HG03469 (cell line): ENCODE results near the gene NR6A1.
A peak's percentile ranks its signal among the peaks of the same experiment; 100 is the strongest.

Experiments
- ATAC-seq: cut with Tn5 transposase; IDR thresholded peaks from one replicate; pipeline ENCODE4 v1.9.1; 2021; ENCODE audit warnings: mild to moderate bottlenecking, moderate library complexity, moderate number of reproducible peaks; ENCODE audit not compliant: unreplicated experiment

NR6A1 gene

DNA sequence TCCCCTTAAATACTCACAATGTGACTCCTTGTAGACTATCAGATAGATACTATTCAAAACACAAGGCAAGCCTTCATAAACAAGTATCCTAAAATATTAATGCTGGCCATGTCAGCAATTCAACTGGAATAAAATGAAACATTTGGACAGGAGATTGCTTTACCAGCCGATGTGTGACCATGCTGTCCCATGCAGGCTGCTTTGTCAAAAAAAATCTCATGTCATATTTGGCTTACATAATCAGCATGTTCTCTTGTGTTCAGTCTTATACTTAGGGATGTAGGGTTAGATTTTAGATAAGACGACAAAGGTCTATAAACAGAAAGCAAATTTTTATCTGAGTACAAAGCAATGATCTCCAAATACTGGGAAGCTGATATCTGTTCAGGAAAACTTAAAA, 108.5 kb downstream of the NR6A1 start:
- ATAC-seq: no peak

DNA sequence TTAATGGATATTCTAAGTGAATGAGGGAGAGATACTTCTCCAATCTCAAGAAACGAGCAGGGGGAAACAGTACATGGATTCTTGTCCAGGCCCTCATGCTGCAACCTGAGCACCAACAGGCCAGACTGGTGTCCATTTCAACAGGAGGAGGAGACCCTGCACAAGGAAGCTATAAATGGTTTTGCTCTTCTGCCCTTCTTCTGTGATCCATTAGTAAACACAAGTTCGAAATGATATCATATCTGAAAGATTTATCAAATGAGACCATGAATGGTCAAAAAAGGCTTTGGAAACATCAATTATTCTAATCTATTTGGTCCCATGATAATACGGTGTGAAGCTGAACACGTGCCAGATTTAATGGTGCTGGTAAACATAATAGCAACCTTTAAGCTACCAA, 109.8 kb downstream of the NR6A1 start:
- ATAC-seq: no peak

DNA sequence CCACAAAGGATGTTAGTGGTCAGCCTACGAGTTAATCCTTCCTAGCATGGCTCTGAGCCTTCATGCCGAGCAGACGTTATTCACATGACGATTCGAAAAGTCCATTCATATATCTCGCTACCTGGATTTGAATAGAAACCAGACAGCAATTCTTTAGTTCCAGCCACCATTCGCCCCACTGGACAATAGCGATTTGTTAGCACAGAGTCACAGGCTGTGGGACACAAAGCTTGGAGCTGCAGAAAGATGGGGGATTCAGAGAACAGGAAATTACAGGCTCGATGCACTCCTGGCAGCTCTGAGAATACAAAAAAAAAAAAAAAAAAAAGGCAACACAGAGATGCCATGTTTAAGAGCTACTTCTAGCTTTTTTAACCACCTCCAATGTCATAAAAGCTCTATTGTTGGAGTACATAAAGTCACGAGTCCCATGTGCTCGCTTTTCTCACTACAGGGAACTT, 110.7 kb downstream of the NR6A1 start:
- ATAC-seq: no peak

DNA sequence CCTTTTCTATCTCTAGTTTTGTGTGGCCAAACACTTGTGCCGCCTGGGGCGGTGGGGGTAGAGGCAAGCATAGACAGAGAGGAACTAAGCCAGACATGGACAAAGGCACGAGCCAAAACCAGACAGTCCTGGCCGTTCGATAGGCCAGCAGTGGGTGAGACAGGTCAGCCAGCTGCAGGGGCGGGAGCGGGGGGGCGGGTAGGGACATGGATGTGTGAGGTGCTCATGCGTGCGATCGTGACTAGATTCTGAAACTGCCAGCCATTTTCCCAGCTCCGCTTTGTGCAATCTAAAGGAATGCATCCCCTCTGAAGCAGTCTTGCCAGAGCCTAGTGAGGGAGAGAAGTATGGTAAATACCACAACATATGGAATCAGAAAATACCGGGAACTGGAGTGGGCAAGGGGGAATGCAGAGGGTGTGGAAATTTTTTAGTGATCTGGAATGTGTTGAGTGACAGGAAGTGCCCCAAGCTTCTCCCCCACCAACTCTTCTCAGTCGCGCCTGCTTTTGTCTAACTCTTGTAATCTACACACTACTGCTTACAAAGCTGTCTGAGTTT, 111.9 kb downstream of the NR6A1 start:
- ATAC-seq: no peak

DNA sequence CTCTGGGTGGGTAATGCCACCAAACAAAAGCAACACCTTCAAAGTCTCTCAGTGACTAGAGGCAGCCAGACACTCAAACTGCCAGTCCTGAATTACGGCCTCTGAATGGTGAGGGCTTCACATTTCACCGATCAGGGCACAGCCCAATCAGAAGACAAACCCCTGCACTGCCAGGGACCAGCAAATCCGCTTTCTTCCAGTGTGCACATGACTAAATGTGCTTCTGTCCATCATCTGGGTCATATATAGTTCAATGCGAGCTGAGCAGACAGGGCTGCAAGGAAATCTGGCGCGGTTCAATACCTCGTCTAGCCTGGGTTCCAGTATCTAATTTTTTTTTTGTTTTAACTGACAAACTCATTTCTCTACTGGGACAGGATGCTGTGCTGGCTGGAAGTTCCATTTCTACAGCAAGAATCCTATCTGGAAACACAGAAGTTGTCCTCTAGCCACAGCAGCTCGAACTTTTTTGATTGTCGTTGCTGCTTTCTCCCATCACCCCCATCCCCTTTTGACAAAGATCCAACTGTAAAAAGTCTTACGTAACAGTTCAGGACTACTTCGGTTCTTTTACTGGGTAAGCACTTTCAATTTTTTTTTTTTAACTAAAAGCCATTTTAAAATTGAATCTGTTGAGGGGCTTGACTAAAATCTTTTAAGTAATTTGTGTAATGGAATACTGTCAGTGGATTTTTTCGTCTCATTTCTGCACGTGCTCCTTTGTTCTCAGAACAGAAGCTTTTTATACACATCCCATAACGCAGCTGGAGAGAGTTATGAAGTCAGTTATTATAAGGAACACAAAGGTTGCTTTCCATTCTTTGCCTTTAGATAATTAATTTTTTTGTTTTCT, 112.7 kb downstream of the NR6A1 start:
- ATAC-seq: peak; percentile 85

DNA sequence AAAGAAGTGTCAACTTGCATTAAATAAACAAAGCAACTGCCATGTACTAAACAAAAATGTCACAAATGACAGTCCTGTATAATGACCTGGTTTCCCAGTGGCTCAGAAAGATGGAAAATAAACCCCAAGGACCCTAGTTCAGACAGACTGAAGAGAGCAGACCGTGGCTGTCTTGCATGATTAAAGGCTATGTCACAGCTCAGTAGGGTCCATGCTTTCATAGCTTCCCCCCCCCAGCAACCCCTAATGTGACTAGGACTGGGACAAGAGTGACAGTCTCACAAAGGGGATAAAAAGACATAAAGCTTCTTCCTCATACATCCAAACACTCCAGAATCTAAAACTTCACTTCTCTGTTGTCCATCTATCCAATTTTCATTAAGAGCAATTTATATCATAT, 113.6 kb downstream of the NR6A1 start:
- ATAC-seq: no peak

DNA sequence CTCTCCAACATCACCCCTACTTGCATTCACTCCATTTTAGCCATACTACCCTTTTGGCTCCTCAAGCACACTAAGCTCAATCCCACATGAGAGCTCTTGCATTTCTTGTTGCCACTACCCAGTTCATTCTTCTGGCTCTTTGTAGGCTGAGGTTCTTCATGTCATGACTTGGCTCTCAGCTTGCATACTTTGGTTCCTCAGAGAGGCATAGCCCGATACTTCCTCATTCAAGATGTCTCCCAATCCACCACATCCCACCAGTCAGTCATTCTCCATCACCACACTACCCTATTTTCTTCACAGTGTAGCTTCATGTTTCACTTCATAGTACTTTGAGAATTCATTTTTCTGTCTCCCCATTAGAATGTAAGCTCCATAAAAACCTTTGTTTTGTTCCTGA, 116.7 kb downstream of the NR6A1 start:
- no peak for ATAC-seq

DNA sequence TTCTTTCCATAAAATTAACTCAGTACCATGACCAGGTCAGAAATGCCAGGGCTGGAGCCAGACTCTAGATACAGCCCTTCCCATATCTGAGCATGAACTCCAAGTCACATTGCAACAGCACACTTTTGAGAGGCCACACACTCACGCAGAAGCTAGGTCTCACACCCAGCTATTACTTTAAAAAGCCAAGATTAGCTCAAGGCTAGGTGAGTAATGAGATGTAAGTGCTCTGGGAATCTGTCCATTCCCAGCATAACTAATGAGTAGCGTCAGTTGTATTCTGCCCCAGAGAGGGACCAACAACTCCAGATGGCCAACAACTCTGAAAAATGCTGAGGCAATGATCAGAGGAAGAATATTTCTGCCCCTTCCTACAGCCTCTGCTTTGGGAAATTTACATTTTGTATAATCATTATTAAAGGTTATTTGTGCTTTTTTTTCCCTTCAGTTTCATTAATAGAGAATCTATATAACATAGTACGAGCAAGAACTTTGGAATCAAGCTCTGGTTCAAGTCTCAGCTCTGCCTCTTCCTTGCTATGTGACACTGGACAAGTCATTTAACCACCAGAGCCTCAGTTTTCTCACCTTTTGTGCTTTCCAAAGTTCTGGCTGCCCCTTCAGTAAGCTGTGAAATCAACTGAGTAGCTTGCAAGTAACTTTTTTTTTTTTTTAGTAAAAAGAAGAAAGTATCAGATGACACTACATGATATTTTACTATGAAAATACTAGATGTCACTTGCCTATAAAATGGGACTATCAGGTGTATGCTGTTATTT, 118.3 kb downstream of the NR6A1 start:
- ATAC-seq: no peak

DNA sequence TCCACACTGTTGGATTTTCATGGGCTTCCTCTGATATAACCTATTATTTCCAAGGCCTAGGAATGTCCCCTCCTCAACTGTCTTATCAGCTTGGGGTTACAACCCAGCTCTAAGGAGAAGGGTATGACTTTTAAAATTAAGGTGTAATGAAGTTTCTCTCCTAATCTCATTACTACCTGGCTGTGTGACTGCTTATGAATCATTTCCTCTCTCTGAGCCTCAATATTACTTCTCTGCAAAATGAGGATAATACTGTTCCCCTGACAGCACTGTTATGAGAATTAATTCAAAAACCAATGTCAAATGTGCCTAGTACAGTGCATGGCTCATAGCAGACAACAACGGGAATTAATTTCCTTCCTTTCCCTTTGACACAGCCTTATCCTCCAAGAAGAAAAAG, 118.9 kb downstream of the NR6A1 start:
- ATAC-seq: no peak

DNA sequence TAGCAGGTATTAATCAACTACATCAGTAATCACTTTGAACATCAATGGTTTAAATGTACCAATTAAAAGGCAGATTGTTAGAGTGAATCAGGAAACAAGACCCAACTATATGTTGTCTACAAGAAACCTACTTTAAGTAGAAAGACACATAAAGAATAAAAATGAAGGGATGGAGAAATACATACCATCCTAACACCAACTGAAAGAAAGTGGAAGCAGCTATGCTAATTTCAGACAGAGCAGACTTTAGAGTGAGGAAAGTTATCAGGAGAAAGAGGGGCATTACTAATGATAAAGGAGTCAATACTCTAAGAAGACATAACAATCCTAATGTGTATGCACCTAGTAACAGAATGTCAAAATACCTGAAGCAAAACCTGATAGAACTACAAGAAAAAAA, 125.8 kb downstream of the NR6A1 start:
- no peak for ATAC-seq

DNA sequence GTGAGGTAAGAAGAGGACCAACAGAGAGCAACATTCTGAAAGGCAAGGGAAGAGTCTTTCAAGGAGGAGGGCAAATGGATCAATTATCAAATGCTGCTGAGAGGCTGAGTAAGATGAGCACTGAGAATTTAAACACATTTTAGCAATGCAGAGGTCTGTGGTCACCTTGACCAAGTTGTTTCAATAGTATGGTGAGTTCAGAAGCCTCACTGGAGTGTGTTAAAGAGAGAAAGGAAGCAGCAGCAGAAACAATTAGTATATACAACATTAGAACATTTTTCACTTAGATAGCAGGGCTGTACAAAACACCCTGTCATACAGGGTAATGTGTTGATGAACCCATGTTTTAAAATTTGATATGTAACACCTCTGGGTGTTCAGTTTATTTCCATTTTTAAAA, 131.5 kb downstream of the NR6A1 start:
- ATAC-seq: no peak

DNA sequence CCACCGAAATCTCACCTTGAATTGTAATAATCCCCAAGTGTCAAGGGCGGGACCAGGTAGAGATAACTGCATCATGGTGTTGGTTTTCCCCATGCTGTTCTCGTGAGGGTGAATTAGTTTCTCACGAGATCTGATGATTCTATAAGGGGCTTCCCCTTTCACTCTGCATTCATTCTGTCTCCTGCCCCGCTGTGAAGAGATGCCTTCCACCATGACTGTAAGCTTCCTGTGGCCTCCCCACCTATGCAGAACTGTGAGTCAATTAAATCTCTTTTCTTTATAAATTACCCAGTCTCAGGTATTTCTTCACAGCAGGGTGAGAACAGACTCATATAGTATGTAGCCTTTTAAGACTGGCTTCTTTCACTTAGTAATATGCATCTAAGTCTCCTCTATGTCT, 135.8 kb downstream of the NR6A1 start:
- no peak for ATAC-seq

DNA sequence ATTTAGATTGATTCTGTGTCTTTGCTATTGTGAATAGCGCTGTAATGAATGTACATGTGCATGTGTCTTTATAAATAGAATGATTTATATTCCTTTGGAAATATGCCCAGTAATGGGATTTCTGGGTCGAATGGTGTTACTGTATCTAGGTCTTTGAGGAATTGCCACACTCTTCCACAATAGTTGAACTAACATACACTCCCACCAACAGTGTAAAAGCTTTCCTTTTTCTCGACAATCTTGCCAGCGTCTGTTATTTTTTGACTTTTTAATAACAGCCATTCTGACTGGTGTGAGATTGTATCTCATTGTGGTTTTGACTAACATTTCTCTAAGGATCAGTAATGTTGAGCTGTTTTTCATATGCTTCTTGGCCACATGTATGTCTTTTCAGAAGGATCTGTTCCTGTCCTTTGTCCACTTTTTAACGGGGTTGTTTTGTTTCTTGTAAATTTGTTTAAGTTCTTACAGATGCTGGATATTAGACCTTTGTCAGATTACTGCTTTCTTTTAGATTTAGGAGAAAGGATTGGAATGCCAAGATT, 139.0 kb downstream of the NR6A1 start:
- ATAC-seq: no peak

DNA sequence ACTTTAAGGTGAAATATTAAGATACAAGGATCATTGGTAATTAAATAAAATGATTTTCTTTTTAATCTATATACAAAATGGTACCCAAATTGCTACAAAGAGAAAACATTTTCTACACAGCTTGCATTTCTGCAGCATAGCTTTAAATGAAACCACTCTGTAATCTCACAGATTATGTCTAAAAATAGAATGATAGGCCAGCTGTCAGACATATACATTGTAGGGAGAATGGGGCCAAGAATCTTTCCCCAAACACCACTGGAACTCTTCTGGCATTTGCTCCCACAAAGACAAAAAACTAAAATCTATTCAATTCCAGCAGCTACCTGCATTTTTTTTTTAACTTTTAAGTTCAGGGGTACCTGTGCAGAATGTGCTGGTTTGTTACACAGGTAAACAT, 139.8 kb downstream of the NR6A1 start:
- ATAC-seq: no peak

DNA sequence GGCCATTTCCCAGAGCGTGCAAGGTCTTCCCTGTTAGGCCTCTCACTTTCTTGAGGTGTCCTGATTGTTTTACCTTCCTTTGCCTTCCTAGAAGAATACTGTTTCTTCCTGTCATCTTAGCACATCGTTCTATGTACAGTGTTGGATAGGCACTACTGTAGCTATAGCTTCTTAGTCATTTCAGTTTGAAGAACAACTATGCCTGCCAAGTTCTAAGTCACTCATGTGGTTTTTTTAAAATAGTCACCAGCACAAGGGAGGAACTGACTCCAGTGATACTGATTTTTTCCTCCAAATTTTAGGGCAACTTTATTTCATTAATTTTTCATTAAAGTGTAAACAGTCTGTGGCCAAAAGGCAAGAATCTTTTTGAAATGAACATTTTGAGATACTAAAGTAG, 141.5 kb downstream of the NR6A1 start:
- no peak for ATAC-seq

DNA sequence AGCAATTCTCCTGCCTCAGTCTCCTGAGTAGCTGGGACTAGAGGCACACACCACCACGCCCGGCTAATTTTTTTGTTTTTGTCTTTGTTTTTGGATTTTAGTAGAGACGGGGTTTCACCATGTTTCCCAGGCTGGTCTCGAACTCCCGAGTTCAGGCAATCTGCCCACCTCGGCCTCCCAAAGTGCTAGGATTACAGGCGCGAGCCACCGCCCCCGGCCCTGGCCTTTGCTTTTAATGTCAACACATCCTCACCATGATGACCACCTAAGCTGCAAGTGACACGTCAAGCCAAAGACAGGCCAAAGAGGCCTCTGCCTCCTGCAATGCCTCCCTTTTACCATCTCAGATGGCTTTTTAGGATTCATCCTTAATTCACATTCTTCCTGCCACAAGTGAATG, 142.4 kb downstream of the NR6A1 start:
- ATAC-seq: no peak

DNA sequence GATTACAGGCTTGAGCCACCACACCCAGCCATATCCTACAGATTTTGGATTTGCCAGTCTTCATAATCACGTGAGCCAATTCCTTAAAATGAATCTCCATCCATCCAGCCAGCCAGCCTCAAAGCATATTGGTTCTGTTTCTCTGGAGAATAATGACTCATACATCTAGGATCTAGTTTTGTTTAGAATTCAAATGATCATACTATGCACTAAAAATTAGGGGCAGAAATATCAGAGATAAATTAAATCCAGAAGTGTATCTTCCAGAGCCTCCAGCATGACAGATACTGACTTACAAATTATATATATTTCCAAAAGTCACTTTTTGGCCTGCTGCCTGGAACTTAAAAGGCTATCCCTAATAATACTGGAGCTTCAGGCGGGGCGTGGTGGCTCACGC, 144.8 kb downstream of the NR6A1 start:
- ATAC-seq: no peak

DNA sequence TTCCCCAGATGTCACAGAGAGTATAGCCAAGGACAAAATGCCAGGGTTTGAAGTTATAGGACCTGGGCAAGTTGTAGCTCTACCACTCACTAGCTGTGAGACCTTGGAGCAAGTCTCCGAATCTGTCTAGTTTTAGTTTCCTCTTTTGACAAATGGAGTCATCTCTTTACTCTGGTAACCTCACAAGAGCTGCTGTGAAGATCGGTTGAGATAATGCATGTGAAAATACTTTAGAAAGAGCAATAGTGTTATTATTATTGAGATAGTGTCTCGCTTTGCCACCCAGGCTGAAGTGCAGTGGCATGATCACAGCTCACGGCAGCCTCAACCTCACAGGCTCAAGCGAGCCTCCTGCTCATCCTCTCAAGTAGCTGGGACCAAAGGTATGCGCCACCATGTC, 146.0 kb downstream of the NR6A1 start:
- ATAC-seq: no peak

DNA sequence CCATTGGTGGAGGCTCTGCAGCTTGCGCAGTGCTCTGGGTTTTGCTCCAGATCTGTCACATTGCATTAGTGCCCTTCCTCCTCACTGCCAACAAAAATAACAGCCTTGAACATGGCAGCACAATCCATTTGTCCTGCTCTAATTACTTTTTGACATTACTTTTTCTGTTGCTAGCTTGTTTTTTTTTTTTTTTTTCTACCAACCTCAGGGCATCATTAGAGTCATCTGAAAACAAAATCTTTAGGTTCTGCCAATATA, 146.4 kb downstream of the NR6A1 start:
- ATAC-seq: no peak

DNA sequence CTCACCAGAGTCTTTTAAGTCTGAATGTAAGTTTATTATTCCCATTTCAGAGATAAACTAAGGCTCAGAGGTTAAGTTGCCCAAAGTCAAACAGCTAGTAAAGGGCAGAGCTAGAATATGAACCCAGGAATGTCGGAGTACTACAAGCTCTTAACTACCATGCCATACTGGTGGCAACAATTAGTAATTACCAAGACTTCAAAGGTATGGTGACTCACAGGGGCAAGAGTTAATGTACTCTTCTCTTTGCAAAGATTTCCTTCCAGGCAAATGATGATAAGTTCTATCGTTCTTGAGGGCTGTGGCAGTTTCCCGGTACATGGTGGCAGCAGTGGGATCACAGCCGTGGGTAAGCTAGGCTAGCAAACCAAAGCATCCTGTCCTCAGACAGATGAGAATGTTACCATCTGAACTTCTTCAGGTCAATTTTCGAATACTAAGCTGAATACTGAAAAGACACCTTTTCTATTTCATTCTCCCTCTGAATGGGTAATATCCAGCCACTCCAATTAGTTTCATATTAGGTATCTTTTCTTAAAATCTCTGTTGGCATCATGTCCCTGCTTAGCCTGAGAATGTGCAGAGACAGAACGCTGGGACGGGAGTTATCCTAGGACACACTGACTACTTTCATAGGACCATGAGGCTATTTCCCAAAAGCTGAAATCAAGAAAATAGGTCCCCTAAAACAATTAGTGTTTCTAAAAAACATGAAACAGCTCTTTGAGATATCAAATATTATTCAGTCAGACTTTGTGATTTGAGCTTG, 147.0 kb downstream of the NR6A1 start:
- no peak for ATAC-seq

DNA sequence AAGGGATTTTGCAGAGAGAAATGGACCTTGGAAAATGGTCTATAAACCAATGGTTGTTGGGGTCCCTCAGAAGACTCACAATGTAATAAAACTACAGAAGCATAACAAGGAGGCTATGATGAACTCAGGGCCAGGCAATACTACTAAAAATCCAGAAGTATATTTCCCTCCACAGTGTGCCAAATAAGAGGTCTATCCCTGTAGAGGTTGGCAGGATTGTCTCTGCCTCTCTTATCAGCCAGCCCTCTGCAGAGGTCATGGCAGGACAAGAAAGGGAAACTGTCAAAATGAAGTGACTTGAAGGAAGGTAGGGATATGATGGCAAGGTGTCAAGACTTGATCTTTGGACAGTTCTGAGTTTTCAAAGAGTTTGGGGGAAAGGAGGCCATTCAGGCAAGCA, 148.2 kb downstream of the NR6A1 start:
- no peak for ATAC-seq
